HepG2 (cell line): ENCODE measurements around the gene MAFF. TPM values are rescaled to one million over a fixed set of nuclear protein-coding genes. Genes with fewer than 3 reads are reported as not detected.

Source experiments
- ATRX ChIP-seq: sonication (generic); formaldehyde crosslinking; IDR thresholded peaks from 2 replicates; pipeline ENCODE4 v1.4.0; 2020; ENCODE audit warnings: missing genetic modification reagents, borderline replicate concordance
- HOXA9 ChIP-seq: sonication (generic); formaldehyde crosslinking; IDR thresholded peaks from 2 replicates; pipeline ENCODE4 v1.8.1; 2022; ENCODE audit warnings: missing genetic modification reagents, mild to moderate bottlenecking, moderate library complexity, borderline replicate concordance
- NCOA5 ChIP-seq: sonication (generic); formaldehyde crosslinking; IDR thresholded peaks from 2 replicates; pipeline ENCODE4 v1.4.0; 2020; ENCODE audit warnings: missing genetic modification reagents
- NPAS2 ChIP-seq: sonication (generic); formaldehyde crosslinking; IDR thresholded peaks from 2 replicates; pipeline ENCODE4 v1.8.0; 2022; ENCODE audit warnings: mild to moderate bottlenecking, missing genetic modification reagents, borderline replicate concordance
- NR2F6 ChIP-seq, 2 experiments: IDR thresholded peaks; 2 replicates each; pipeline ENCODE4 v1.6.1; 2016; ENCODE audit warnings: antibody characterized with exemption in 1 of 2, mild to moderate bottlenecking in 1 of 2
- POLR2G ChIP-seq: fragments of 200-400 bp; formaldehyde crosslinking; IDR thresholded peaks from 2 replicates; pipeline ENCODE4 v1.6.1; 2018; ENCODE audit warnings: mild to moderate bottlenecking, low read depth, low read length, moderate library complexity
- SP5 ChIP-seq: IDR thresholded peaks from 2 replicates; pipeline ENCODE4 v1.6.1; 2016; ENCODE audit warnings: low read depth, borderline replicate concordance
- TBL1XR1 ChIP-seq: fragments of 150-350 bp; IDR thresholded peaks from 2 replicates; pipeline ENCODE4 v1.6.1; 2014; ENCODE audit warnings: borderline replicate concordance, low read length; ENCODE audit not compliant: partially characterized antibody
- ZNF3 ChIP-seq: IDR thresholded peaks from 2 replicates; pipeline ENCODE4 v1.7.0; 2017; ENCODE audit warnings: inconsistent platforms
- ZNF530 ChIP-seq: sonication (generic); formaldehyde crosslinking; IDR thresholded peaks from 2 replicates; pipeline ENCODE4 v1.5.0; 2020; ENCODE audit warnings: low read depth, mild to moderate bottlenecking, missing genetic modification reagents
- ZNF563 ChIP-seq: sonication (generic); formaldehyde crosslinking; IDR thresholded peaks from 2 replicates; pipeline ENCODE4 v1.8.0; 2022; ENCODE audit warnings: mild to moderate bottlenecking, moderate library complexity, missing genetic modification reagents
- ZNF589 ChIP-seq: sonication (generic); formaldehyde crosslinking; conservative IDR thresholded peaks from 2 replicates; pipeline ENCODE4 v1.8.0; 2022; ENCODE audit warnings: mild to moderate bottlenecking, moderate library complexity, missing genetic modification reagents
- ZSCAN21 ChIP-seq: sonication (generic); formaldehyde crosslinking; IDR thresholded peaks from 2 replicates; pipeline ENCODE4 v1.8.0; 2022; ENCODE audit warnings: mild to moderate bottlenecking, missing genetic modification reagents, moderate library complexity, borderline replicate concordance
- polyA plus RNA-seq, 8 experiments: library from polyadenylated mRNA; depleted of rRNA in 3 of 8; stranded (reverse) in 7 of 8; unstranded in 1 of 8; fragments of >200 nt; fragmentation: Illumina TruSeq in 4 of 8; extraction: Trizol in 4 of 8; gene quantifications; 2 replicates each; pipeline versions ENCODE4 v1.2.1 to v1.2.3, GENCODE V29; 2011 to 2016; ENCODE audit warnings: low read depth in 4 of 8, missing spikeins in 1 of 8, mixed read lengths in 1 of 8; ENCODE audit not compliant: insufficient read depth in 1 of 8
- total RNA-seq, 5 experiments: library from RNA; depleted of rRNA; stranded (reverse); fragments of >200 nt; fragmentation: Illumina TruSeq; extraction: Trizol; gene quantifications; 2 replicates each; pipeline ENCODE4 v1.2.3, GENCODE V29; 2016; ENCODE audit warnings: low read depth in 1 of 5
- TF ChIP-seq, protein P1 (sequence below): sonication (generic); formaldehyde crosslinking; IDR thresholded peaks from 2 replicates; pipeline ENCODE4 v1.5.1; 2020; ENCODE audit warnings: mild to moderate bottlenecking, missing genetic modification reagents, moderate library complexity
- TF ChIP-seq, protein P2 (sequence below): sonication (generic); formaldehyde crosslinking; IDR thresholded peaks from 2 replicates; pipeline ENCODE4 v1.4.0; 2020; ENCODE audit warnings: missing genetic modification reagents, borderline replicate concordance
- TF ChIP-seq, protein P3 (sequence below): IDR thresholded peaks from 2 replicates; pipeline ENCODE4 v1.6.1; 2018; ENCODE audit warnings: missing genetic modification reagents, mild to moderate bottlenecking, missing compliant biosample characterization
- TF ChIP-seq, protein P4 (sequence below): sonication (generic); formaldehyde crosslinking; IDR thresholded peaks from 2 replicates; pipeline ENCODE4 v1.8.0; 2022; ENCODE audit warnings: mild to moderate bottlenecking, missing genetic modification reagents, moderate library complexity
- TF ChIP-seq, protein P5 (sequence below): sonication (generic); formaldehyde crosslinking; IDR thresholded peaks from 2 replicates; pipeline ENCODE4 v1.8.1; 2023; ENCODE audit warnings: missing genetic modification reagents, mild to moderate bottlenecking, borderline replicate concordance

MAFF gene
- total and polyA plus RNA-seq, 2 of the 13 experiments (the other 11 are each of a cell fraction or from before 2014, with no cell fraction given) = 5.4 to 14.3 TPM

DNA sequence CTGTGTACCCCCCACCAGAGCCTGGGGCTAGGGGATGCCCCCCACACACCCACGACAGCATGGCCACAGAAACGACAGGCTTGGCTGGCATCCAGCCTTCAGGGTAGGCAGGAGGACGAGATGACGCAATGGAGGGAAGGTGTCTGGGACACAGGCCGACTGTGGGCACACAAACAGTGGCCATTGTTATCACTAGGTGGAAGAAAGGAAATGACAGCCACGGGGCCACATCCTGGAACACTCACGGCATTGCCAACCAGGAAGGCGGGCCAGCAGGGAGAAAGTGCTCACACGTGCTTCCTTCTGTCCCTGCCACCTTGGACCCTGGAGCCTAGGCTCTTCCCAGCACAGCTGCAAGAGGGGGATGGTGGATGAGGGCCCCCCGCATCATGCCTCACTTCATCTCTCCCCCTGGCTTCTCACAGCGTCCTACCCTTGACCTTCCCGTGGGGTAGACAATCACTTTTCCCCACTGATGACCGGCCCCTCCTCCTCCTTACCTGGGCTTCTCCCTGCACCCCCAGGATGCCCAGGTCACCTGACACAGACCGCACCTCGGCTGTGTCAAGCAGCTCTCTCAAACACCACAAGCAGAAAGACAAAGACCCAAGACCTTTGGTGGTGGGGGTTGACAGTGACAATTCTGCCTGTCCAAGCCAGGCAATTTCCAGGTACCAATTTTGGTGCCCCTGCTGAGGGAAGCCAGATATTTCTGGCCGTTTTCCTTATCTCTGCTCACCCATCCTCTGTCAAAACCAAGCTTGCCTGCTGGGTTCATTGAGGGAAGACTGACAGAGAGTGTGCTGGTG, 28.8 kb upstream of the MAFF start (continued):
- TF ChIP-seq, protein P1, sequence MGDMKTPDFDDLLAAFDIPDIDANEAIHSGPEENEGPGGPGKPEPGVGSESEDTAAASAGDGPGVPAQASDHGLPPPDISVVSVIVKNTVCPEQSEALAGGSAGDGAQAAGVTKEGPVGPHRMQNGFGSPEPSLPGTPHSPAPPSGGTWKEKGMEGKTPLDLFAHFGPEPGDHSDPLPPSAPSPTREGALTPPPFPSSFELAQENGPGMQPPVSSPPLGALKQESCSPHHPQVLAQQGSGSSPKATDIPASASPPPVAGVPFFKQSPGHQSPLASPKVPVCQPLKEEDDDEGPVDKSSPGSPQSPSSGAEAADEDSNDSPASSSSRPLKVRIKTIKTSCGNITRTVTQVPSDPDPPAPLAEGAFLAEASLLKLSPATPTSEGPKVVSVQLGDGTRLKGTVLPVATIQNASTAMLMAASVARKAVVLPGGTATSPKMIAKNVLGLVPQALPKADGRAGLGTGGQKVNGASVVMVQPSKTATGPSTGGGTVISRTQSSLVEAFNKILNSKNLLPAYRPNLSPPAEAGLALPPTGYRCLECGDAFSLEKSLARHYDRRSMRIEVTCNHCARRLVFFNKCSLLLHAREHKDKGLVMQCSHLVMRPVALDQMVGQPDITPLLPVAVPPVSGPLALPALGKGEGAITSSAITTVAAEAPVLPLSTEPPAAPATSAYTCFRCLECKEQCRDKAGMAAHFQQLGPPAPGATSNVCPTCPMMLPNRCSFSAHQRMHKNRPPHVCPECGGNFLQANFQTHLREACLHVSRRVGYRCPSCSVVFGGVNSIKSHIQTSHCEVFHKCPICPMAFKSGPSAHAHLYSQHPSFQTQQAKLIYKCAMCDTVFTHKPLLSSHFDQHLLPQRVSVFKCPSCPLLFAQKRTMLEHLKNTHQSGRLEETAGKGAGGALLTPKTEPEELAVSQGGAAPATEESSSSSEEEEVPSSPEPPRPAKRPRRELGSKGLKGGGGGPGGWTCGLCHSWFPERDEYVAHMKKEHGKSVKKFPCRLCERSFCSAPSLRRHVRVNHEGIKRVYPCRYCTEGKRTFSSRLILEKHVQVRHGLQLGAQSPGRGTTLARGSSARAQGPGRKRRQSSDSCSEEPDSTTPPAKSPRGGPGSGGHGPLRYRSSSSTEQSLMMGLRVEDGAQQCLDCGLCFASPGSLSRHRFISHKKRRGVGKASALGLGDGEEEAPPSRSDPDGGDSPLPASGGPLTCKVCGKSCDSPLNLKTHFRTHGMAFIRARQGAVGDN (CRISPR knock-in tag) = peak; percentile 80
- TF ChIP-seq ZNF589 (CRISPR knock-in tag) (no peak), NR2F6 (IDR thresholded peaks at IDR 0.05) (no peak), NR2F6 (CRISPR knock-in tag; IDR thresholded peaks at IDR 0.05) (peak; percentile 33; the same call in 1 of the 2 replicates), ZNF3 (CRISPR knock-in tag) (no peak), NPAS2 (CRISPR knock-in tag) (no peak), HOXA9 (CRISPR knock-in tag) (no peak), NCOA5 (CRISPR knock-in tag) (no peak), ZNF530 (CRISPR knock-in tag) (no peak), SP5 (CRISPR knock-in tag) (no peak; the same call in 1 of the 2 replicates), ZNF563 (CRISPR knock-in tag) (no peak), TBL1XR1 (no peak), ATRX (CRISPR knock-in tag) (no peak), POLR2G (no peak), ZSCAN21 (CRISPR knock-in tag) (peak; percentile 60; the same call in 1 of the 2 replicates)
- TF ChIP-seq, protein P2, sequence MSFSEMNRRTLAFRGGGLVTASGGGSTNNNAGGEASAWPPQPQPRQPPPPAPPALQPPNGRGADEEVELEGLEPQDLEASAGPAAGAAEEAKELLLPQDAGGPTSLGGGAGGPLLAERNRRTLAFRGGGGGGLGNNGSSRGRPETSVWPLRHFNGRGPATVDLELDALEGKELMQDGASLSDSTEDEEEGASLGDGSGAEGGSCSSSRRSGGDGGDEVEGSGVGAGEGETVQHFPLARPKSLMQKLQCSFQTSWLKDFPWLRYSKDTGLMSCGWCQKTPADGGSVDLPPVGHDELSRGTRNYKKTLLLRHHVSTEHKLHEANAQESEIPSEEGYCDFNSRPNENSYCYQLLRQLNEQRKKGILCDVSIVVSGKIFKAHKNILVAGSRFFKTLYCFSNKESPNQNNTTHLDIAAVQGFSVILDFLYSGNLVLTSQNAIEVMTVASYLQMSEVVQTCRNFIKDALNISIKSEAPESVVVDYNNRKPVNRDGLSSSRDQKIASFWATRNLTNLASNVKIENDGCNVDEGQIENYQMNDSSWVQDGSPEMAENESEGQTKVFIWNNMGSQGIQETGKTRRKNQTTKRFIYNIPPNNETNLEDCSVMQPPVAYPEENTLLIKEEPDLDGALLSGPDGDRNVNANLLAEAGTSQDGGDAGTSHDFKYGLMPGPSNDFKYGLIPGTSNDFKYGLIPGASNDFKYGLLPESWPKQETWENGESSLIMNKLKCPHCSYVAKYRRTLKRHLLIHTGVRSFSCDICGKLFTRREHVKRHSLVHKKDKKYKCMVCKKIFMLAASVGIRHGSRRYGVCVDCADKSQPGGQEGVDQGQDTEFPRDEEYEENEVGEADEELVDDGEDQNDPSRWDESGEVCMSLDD (CRISPR knock-in tag) = no peak
- TF ChIP-seq, protein P3, sequence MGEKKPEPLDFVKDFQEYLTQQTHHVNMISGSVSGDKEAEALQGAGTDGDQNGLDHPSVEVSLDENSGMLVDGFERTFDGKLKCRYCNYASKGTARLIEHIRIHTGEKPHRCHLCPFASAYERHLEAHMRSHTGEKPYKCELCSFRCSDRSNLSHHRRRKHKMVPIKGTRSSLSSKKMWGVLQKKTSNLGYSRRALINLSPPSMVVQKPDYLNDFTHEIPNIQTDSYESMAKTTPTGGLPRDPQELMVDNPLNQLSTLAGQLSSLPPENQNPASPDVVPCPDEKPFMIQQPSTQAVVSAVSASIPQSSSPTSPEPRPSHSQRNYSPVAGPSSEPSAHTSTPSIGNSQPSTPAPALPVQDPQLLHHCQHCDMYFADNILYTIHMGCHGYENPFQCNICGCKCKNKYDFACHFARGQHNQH (CRISPR knock-in tag) = no peak
- TF ChIP-seq, protein P4, sequence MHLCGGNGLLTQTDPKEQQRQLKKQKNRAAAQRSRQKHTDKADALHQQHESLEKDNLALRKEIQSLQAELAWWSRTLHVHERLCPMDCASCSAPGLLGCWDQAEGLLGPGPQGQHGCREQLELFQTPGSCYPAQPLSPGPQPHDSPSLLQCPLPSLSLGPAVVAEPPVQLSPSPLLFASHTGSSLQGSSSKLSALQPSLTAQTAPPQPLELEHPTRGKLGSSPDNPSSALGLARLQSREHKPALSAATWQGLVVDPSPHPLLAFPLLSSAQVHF (CRISPR knock-in tag) = no peak
- TF ChIP-seq, protein P5, sequence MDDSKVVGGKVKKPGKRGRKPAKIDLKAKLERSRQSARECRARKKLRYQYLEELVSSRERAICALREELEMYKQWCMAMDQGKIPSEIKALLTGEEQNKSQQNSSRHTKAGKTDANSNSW = no peak
